A673 (cell line): ENCODE results near the gene TM4SF4.

ENCODE experiments used
- CTCF ChIP-seq: fragments of 300-800, 200-600 bp; sonication (generic); conservative IDR thresholded peaks from 2 replicates; pipeline ENCODE4 v1.5.1; 2017; ENCODE audit warnings: low read depth, mild to moderate bottlenecking, antibody characterized with exemption, low read length, moderate library complexity, mixed read lengths
- EZH2 ChIP-seq: fragments of 200-600 bp; sonication (generic); IDR thresholded peaks from 2 replicates; pipeline ENCODE4 v1.6.1; 2017; ENCODE audit warnings: borderline replicate concordance, low read depth, mild to moderate bottlenecking, mixed read lengths, antibody characterized with exemption, low read length; ENCODE audit not compliant: poor library complexity, severe bottlenecking

- no peak for TF ChIP-seq CTCF
- TF ChIP-seq EZH2 = no peak
Measured at GRCh38 chr3:149552700-149553099, 78.2 kb downstream of the TM4SF4 start.
